Measurements from ENCODE around the gene PTGS1.
"Not testable (repeated sequence)": the region's sequence is repeated elsewhere in the genome, so short reads cannot be mapped to it uniquely, and the experiment has no call there.

The PTGS1 gene

GRCh38 chr9:122402403-122402871 is 31.6 kb downstream of the PTGS1 start:
- Histone ChIP-seq H3K27me3 (ENCODE audit: insufficient read depth, insufficient read length) (no peaks in the 10 kb centered on the region), H3K4me3 (ENCODE audit: insufficient read length, low read depth) (no peak overlapping the region), H3K9ac (ENCODE audit: insufficient read length, low read depth) (no peak overlapping the region), H3K9me3 (ENCODE audit: insufficient read depth, low read length) (peaks cover 14% of the 10 kb centered on the region; the same call in 1 of the 2 replicates), H3K4me1 (ENCODE audit: insufficient read depth, insufficient read length) (no peaks in the 10 kb centered on the region), H3K36me3 (ENCODE audit: insufficient read depth, insufficient read length, low read length) (no peaks in the 10 kb centered on the region)
- TF ChIP-seq YY1 (IDR thresholded peaks at IDR 0.05; ENCODE audit: insufficient read depth, insufficient read length) (no peak), SUZ12 (IDR thresholded peaks at IDR 0.05; ENCODE audit: extremely low read depth, insufficient read depth, insufficient read length) (no peak), ZNF274 (IDR thresholded peaks at IDR 0.05; ENCODE audit: low read depth, low read length) (no peak)
- DNase-seq (ENCODE audit: low read depth, low spot score) = no peak

GRCh38 chr9:122402874-122403273 is 32.0 kb downstream of the PTGS1 start:
- Histone ChIP-seq H3K27me3 (ENCODE audit: insufficient read depth, insufficient read length) (no peaks in the 10 kb centered on the region), H3K9me3 (ENCODE audit: insufficient read depth, low read length) (peaks cover 14% of the 10 kb centered on the region; the same call in 1 of the 2 replicates), H3K9ac (ENCODE audit: insufficient read length, low read depth) (no peak overlapping the region), H3K4me3 (ENCODE audit: insufficient read length, low read depth) (no peak overlapping the region), H3K36me3 (ENCODE audit: insufficient read depth, insufficient read length, low read length) (no peaks in the 10 kb centered on the region), H3K4me1 (ENCODE audit: insufficient read depth, insufficient read length) (no peaks in the 10 kb centered on the region)
- no peak for DNase-seq (ENCODE audit: low read depth, low spot score)
- no peak for TF ChIP-seq YY1 (IDR thresholded peaks at IDR 0.05; ENCODE audit: insufficient read depth, insufficient read length)
- TF ChIP-seq ZNF274 (IDR thresholded peaks at IDR 0.05; ENCODE audit: low read depth, low read length) = no peak
- no peak for TF ChIP-seq SUZ12 (IDR thresholded peaks at IDR 0.05; ENCODE audit: extremely low read depth, insufficient read depth, insufficient read length)

- Histone ChIP-seq H3K9me3 (ENCODE audit: insufficient read depth, low read length) (peaks cover 14% of the 10 kb centered on the region; the same call in 1 of the 2 replicates), H3K4me3 (ENCODE audit: insufficient read length, low read depth) (no peak overlapping the region), H3K36me3 (ENCODE audit: insufficient read depth, insufficient read length, low read length) (no peaks in the 10 kb centered on the region), H3K4me1 (ENCODE audit: insufficient read depth, insufficient read length) (no peaks in the 10 kb centered on the region), H3K9ac (ENCODE audit: insufficient read length, low read depth) (no peak overlapping the region), H3K27me3 (ENCODE audit: insufficient read depth, insufficient read length) (no peaks in the 10 kb centered on the region)
- TF ChIP-seq ZNF274 (IDR thresholded peaks at IDR 0.05; ENCODE audit: low read depth, low read length) (no peak), YY1 (IDR thresholded peaks at IDR 0.05; ENCODE audit: insufficient read depth, insufficient read length) (no peak), SUZ12 (IDR thresholded peaks at IDR 0.05; ENCODE audit: extremely low read depth, insufficient read depth, insufficient read length) (no peak)
- DNase-seq (ENCODE audit: low read depth, low spot score) = no peak
Measured at GRCh38 chr9:122403381-122404000, 32.7 kb downstream of the PTGS1 start.

- H3K36me3 ChIP-seq (ENCODE audit: insufficient read depth, insufficient read length, low read length); H3K27me3 ChIP-seq (ENCODE audit: insufficient read depth, insufficient read length); H3K9ac ChIP-seq (ENCODE audit: insufficient read length, low read depth); H3K4me1 ChIP-seq (ENCODE audit: insufficient read depth, insufficient read length); DNase-seq (ENCODE audit: low read depth, low spot score); H3K4me3 ChIP-seq (ENCODE audit: insufficient read length, low read depth): not testable (repeated sequence)
- peaks cover 14% of the 10 kb centered on the region; the same call in 1 of the 2 replicates for H3K9me3 ChIP-seq (ENCODE audit: insufficient read depth, low read length)
Measured at GRCh38 chr9:122405304-122406069, 34.7 kb downstream of the PTGS1 start.

- H3K4me3 ChIP-seq (ENCODE audit: insufficient read length, low read depth) = no peak overlapping the region
- no peaks in the 10 kb centered on the region for H3K36me3 ChIP-seq (ENCODE audit: insufficient read depth, insufficient read length, low read length)
- H3K9ac ChIP-seq (ENCODE audit: insufficient read length, low read depth) = no peak overlapping the region
- H3K9me3 ChIP-seq (ENCODE audit: insufficient read depth, low read length) = peaks cover 14% of the 10 kb centered on the region; the same call in 1 of the 2 replicates
- DNase-seq (ENCODE audit: low read depth, low spot score) = no peak
- no peaks in the 10 kb centered on the region for H3K27me3 ChIP-seq (ENCODE audit: insufficient read depth, insufficient read length)
- TF ChIP-seq SUZ12 (IDR thresholded peaks at IDR 0.05; ENCODE audit: extremely low read depth, insufficient read depth, insufficient read length) (no peak), ZNF274 (IDR thresholded peaks at IDR 0.05; ENCODE audit: low read depth, low read length) (no peak), YY1 (IDR thresholded peaks at IDR 0.05; ENCODE audit: insufficient read depth, insufficient read length) (no peak)
- H3K4me1 ChIP-seq (ENCODE audit: insufficient read depth, insufficient read length) = no peaks in the 10 kb centered on the region
Measured at GRCh38 chr9:122406070-122406890, 35.5 kb downstream of the PTGS1 start.

GRCh38 chr9:122414108-122414507 is 43.3 kb downstream of the PTGS1 start:
- not testable (repeated sequence) for H3K9ac ChIP-seq (ENCODE audit: insufficient read length, low read depth); H3K36me3 ChIP-seq (ENCODE audit: insufficient read depth, insufficient read length, low read length); H3K4me1 ChIP-seq (ENCODE audit: insufficient read depth, insufficient read length); H3K4me3 ChIP-seq (ENCODE audit: insufficient read length, low read depth); H3K27me3 ChIP-seq (ENCODE audit: insufficient read depth, insufficient read length)
- peak; percentile 8 for DNase-seq (ENCODE audit: low read depth, low spot score)
- H3K9me3 ChIP-seq (ENCODE audit: insufficient read depth, low read length) = peaks cover 38% of the 10 kb centered on the region

GRCh38 chr9:122418016-122418415 is 47.2 kb downstream of the PTGS1 start:
- no peak for TF ChIP-seq SUZ12 (IDR thresholded peaks at IDR 0.05; ENCODE audit: extremely low read depth, insufficient read depth, insufficient read length)
- no peak for TF ChIP-seq YY1 (IDR thresholded peaks at IDR 0.05; ENCODE audit: insufficient read depth, insufficient read length)
- TF ChIP-seq ZNF274 (IDR thresholded peaks at IDR 0.05; ENCODE audit: low read depth, low read length) = no peak
- H3K9me3 ChIP-seq (ENCODE audit: insufficient read depth, low read length) = peaks cover 66% of the 10 kb centered on the region

More at GRCh38 chr9:122418016-122418415, 47.2 kb downstream of the PTGS1 start:
- Histone ChIP-seq H3K27me3 (ENCODE audit: insufficient read depth, insufficient read length) (no peaks in the 10 kb centered on the region), H3K4me3 (ENCODE audit: insufficient read length, low read depth) (no peak overlapping the region), H3K4me1 (ENCODE audit: insufficient read depth, insufficient read length) (no peaks in the 10 kb centered on the region), H3K36me3 (ENCODE audit: insufficient read depth, insufficient read length, low read length) (no peaks in the 10 kb centered on the region), H3K9ac (ENCODE audit: insufficient read length, low read depth) (no peak overlapping the region)
- DNase-seq (ENCODE audit: low read depth, low spot score) = no peak

All from NT2/D1 (cell line).